OCI-LY7 (cell line): ENCODE measurements around the gene THSD7A. TPM values are rescaled to one million over a fixed set of nuclear protein-coding genes. Genes with fewer than 3 reads are reported as not detected.

Experiments
- BruUV-seq: library from RNA; stranded (reverse); fragments of 400-500 nt; replicated peaks from 2 replicates; lab custom pipeline; 2021; lab: Mats Ljungman, UMichigan
- CTCF ChIA-PET: fragments of 300-600 bp; sonication (Branson Sonifier 250); formaldehyde crosslinking; loops from one replicate; lab custom pipeline; 2022; ENCODE audit warnings: antibody characterized with exemption; ENCODE audit not compliant: unreplicated experiment; lab: Charles Lee
- POLR2A ChIA-PET: fragments of 300-600 bp; sonication (Branson Sonifier 250); formaldehyde crosslinking; loops from one replicate; lab custom pipeline; 2022; ENCODE audit warnings: antibody characterized with exemption; lab: Charles Lee
- DNase-seq: peaks from one replicate; pipeline ENCODE4 v3.0.0-alpha.2; 2015; ENCODE audit warnings: low spot score
- H2AFZ ChIP-seq: fragments of 200-600 bp; sonication (generic), shearing (Covaris generic); 2 replicates; pipeline ENCODE4 v1.6.1; 2014; ENCODE audit warnings: mild to moderate bottlenecking, antibody characterized with exemption, low read length, moderate library complexity
- H3K27ac ChIP-seq: fragments of 200-600 bp; sonication (generic); 2 replicates; pipeline ENCODE4 v1.5.1; 2014; ENCODE audit warnings: mixed run types, low read depth, mild to moderate bottlenecking, moderate library complexity, low read length, inconsistent platforms; ENCODE audit not compliant: poor library complexity, severe bottlenecking
- H3K36me3 ChIP-seq: fragments of 200-600 bp; sonication (generic); 2 replicates; pipeline ENCODE4 v1.6.1; 2014; ENCODE audit warnings: mild to moderate bottlenecking, antibody characterized with exemption, low read length, moderate library complexity, mixed read lengths; ENCODE audit not compliant: insufficient read depth
- H3K4me1 ChIP-seq: fragments of 200-600 bp; sonication (generic); 2 replicates; pipeline ENCODE4 v1.5.1; 2014; ENCODE audit warnings: mild to moderate bottlenecking, low read length; ENCODE audit not compliant: insufficient read depth, poor library complexity, severe bottlenecking
- H3K4me2 ChIP-seq: fragments of 200-600 bp; sonication (generic); 2 replicates; pipeline ENCODE4 v1.6.1; 2014; ENCODE audit warnings: mild to moderate bottlenecking, low read length
- H3K4me3 ChIP-seq: fragments of 200-600 bp; sonication (generic); 2 replicates; pipeline ENCODE4 v1.5.1; 2014; ENCODE audit warnings: mild to moderate bottlenecking, low read depth, low read length; ENCODE audit not compliant: poor library complexity, severe bottlenecking
- H3K79me2 ChIP-seq: fragments of 200-600 bp; sonication (generic); 2 replicates; pipeline ENCODE4 v1.6.1; 2016; ENCODE audit warnings: low read depth, mild to moderate bottlenecking, low read length, moderate library complexity, mixed read lengths; ENCODE audit not compliant: insufficient read depth
- H3K9me2 ChIP-seq: fragments of 200-600 bp; sonication (generic); 2 replicates; pipeline ENCODE4 v1.6.1; 2016; ENCODE audit warnings: mild to moderate bottlenecking, low read length, mixed read lengths; ENCODE audit not compliant: insufficient read depth
- H3K9me3 ChIP-seq: fragments of 200-600 bp; sonication (generic); 2 replicates; pipeline ENCODE4 v1.6.1; 2014; ENCODE audit warnings: mild to moderate bottlenecking, mixed run types, low read length, mixed read lengths
- H4K20me1 ChIP-seq: fragments of 200-600 bp; sonication (generic); 2 replicates; pipeline ENCODE4 v1.6.1; 2014; ENCODE audit warnings: mild to moderate bottlenecking, antibody characterized with exemption, low read length, moderate library complexity, mixed read lengths; ENCODE audit not compliant: insufficient read depth
- CTCF ChIP-seq: fragments of 200-600 bp; sonication (generic); conservative IDR thresholded peaks from 2 replicates; pipeline ENCODE4 v1.5.1; 2014; ENCODE audit warnings: mild to moderate bottlenecking, antibody characterized with exemption, low read length, moderate library complexity, mixed read lengths
- EZH2phosphoT487 ChIP-seq: fragments of 200-600 bp; sonication (generic); IDR thresholded peaks from 2 replicates; pipeline ENCODE4 v1.6.1; 2018; ENCODE audit warnings: low read depth, borderline replicate concordance, mild to moderate bottlenecking, mixed run types, antibody characterized with exemption, low read length, moderate library complexity, mixed read lengths
- intact Hi-C: fragments of 100-400 bp; cut with micrococcal nuclease; formaldehyde crosslinking; loops from one replicate; pipeline ENCODE4 v1.10.0; 2022; ENCODE audit not compliant: unreplicated experiment
- total RNA-seq, 2 experiments: library from RNA; depleted of rRNA in 1 of 2; stranded (reverse); fragments of >200 nt in 1 of 2; shearing (Covaris generic) in 1 of 2; gene quantifications; 2 replicates each; pipeline ENCODE4 v1.2.3, GENCODE V29; 2014 to 2022

The THSD7A gene
- total RNA-seq, 2 experiments from 2014 or later, result 0.13 TPM; not detected in 1

- Histone ChIP-seq H4K20me1 (no peaks in the 10 kb centered on the region), H3K4me2 (no peak overlapping the region), H3K4me1 (no peaks in the 10 kb centered on the region), H3K4me3 (no peak overlapping the region), H3K79me2 (no peaks in the 10 kb centered on the region), H3K36me3 (no peaks in the 10 kb centered on the region), H2AFZ (no peak overlapping the region), H3K9me2 (no peaks in the 10 kb centered on the region), H3K27ac (no peak overlapping the region), H3K9me3 (no peaks in the 10 kb centered on the region)
- TF ChIP-seq EZH2phosphoT487, result no peak
- no peak for TF ChIP-seq CTCF
- intact Hi-C loops, result no loop called here
- CTCF ChIA-PET, result no interaction called here
- POLR2A ChIA-PET, result no interaction called here
- no TSS peak for BruUV-seq
- DNase-seq, result no peak
Measured at GRCh38 chr7:11865671-11866070, 33.7 kb upstream of the THSD7A start.

GRCh38 chr7:11858622-11859302, 26.8 kb upstream of the THSD7A start:
- H4K20me1 ChIP-seq, result no peaks in the 10 kb centered on the region
- intact Hi-C loops, result no loop called here
- no peaks in the 10 kb centered on the region for H3K9me3 ChIP-seq
- ChIA-PET CTCF (no interaction called here), POLR2A (interaction anchor here (0.5 kb wide), 1 partner anchor 718 kb away, joined by 9 read pairs; no protein-coding TSS in a partner anchor)
- no peaks in the 10 kb centered on the region for H3K79me2 ChIP-seq
- no peaks in the 10 kb centered on the region for H3K9me2 ChIP-seq
- H3K4me3 ChIP-seq, result no peak overlapping the region
- DNase-seq, result no peak
- no peak overlapping the region for H2AFZ ChIP-seq
- BruUV-seq, result no TSS peak
- TF ChIP-seq CTCF (no peak), EZH2phosphoT487 (no peak)
- no peaks in the 10 kb centered on the region for H3K4me1 ChIP-seq
- H3K36me3 ChIP-seq, result no peaks in the 10 kb centered on the region
- no peak overlapping the region for H3K27ac ChIP-seq
- no peak overlapping the region for H3K4me2 ChIP-seq

GRCh38 chr7:11858026-11858425, 26.0 kb upstream of the THSD7A start:
- no peak overlapping the region for H3K4me3 ChIP-seq
- H3K4me1 ChIP-seq, result no peaks in the 10 kb centered on the region
- no peak for DNase-seq
- no peak overlapping the region for H3K4me2 ChIP-seq
- no TSS peak for BruUV-seq
- intact Hi-C loops, result no loop called here
- ChIA-PET POLR2A (interaction anchor here (0.5 kb wide), 1 partner anchor 718 kb away, joined by 9 read pairs; no protein-coding TSS in a partner anchor), CTCF (no interaction called here)
- H3K79me2 ChIP-seq, result no peaks in the 10 kb centered on the region
- H4K20me1 ChIP-seq, result no peaks in the 10 kb centered on the region
- H3K36me3 ChIP-seq, result no peaks in the 10 kb centered on the region
- no peaks in the 10 kb centered on the region for H3K9me3 ChIP-seq
- TF ChIP-seq EZH2phosphoT487 (no peak), CTCF (no peak)
- H3K27ac ChIP-seq, result no peak overlapping the region
- no peaks in the 10 kb centered on the region for H3K9me2 ChIP-seq
- H2AFZ ChIP-seq, result no peak overlapping the region
